ENCODE data around the gene PMPCA.
A peak's percentile ranks its signal among the peaks of the same experiment; 100 is the strongest.

The PMPCA gene

DNA sequence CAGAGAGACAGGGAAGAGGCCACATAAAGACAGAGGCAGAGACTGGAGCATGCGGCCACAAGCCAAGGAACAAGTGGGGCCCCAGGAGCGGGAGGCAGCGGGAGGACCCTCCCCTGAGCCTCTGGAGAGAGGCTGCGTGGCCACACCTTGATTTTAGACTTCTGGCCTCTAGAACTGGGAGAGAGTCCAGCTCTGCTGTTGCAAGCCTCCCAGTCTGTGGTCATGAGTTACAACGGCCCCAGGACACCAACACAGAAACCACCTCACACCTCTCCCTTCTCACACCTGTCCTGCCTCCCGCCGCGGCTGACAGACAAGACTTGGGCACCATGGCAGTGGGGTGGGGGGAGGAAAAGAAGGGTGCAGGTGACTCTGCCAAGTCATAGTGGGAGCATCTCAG is 27.0 kb downstream of the PMPCA start:
- DNase-seq: no peak

DNA sequence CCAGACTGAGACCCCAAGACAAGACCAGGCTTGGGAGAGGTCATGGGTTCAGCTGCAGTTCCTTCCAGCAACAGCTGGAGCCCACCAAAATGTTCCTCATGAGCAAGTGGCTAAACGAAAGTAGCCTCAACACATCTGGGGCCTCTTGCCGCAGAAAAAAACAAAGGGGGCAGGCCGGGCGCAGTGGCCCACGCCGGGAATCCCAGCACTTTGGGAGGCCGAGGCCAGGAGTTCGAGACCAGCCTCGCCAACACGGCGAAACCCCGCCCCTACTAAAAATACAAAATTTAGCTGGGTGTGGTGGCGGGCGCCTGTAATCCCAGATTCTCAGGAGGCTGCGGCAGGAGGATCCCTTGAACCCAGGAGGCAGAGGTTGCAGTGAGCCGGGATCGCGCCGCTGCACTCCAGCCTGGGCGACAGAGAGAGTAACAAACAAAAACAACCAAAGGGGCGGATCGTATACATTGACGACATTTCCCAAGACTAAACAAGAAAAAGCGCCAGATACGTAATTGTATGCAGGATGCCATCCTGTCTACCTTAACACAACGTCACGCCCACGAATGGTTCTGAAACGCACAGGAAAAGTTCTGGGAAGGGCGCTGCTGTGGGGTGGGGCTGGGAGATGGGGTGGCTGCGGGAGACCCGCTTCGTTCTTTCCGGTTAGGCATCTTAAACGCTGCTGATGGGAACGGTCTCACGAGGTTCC is 27.5 kb downstream of the PMPCA start:
- no peak for DNase-seq

DNA sequence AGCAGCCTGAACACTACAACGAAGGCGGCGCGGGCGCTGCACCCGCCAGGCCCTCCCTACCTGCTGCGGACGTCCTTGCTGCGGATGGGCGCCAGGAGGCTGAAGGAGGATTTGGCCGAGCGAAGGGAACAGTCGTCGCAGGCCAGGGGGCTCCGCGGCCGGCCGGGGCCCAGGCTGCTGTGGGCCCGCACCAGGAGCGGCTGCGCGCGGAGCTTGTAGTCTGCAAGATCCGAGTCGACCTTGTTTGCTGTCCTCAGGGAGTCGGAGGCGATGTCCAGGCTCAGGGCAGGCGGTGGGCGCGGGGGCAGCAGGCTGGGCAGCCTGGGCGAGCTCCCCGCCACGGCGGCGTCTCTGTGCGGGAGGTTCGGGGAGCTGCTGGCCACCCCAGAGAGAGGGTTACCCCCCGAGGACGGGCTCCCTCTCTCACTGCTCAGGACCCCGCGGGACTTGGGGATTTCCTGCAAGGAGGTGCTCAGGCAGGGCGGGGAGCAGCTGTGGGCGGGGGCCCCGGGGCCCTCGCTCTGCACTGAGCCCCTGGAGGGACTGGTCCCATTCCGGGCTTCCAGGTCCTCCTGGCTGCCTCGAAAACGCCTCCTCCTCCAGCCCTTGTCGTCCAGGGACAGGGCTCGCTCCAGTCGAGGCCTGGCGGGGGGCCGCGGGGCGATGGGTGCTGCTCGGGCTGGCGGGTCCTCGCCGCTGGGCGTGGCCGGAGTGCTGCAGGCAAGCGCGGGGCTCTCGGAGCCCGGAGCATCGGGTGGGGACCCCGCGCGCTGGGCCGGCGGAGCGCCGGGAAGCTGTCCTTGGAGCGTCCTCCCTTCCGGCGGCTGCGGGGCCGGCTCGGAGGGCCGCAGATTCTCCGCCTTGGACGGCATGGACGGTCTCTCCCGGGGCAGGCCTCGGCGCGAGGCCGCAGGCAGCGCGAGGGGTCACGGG is 28.4 kb downstream of the PMPCA start:
- peak; percentile 13 for DNase-seq

DNA sequence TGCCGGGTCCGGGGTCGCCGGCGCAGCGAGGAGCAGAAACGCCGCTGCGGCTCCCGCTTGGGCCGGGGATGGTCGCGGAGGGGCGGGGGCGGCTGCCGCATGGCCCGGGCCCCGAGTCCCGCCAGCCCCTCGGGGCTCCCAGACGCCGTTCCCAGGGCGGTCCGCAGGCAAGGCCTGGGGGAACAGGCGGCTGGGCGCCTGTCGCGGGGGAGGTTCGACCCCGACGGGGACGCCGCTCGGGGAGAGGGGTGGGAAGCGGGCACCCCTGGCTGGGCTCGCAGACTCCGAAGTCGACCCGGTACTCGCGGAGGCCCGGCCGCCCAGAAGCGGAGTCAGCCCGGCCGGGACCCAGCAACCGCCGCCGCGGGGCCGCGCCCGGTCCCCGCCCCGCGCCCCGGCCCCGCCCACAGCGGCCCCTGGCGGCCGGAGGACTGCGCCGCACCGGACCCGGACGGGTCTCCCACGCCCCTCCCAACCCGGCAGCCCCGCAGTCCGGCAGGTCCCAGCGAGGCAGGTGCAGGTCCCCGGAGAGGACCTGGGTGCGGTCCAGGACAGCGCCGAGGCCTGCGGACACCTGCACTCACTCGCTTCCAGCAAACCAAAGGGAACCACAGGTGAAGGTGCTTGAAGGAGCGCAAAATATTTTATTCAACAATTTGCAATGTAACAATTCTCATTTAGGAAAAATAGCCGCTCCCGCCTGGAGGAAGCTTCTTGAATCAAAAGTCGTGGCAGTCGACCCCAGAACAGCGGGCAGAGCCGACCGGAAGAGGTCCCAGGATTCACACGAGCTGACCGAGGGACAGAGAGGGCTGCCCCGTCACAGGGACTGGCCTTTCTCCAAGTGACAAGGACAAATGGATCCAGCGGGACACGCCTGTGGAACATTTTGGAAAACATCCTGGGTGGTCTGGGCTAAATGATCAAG is 29.3 kb downstream of the PMPCA start, which contains the start of gene INPP5E:
INPP5E (minus strand) TSS at position 365 of the 928 bp plus-strand sequence. CDS start 426 bp downstream, outside the sequence.
- DNase-seq: peak; percentile 71

DNA sequence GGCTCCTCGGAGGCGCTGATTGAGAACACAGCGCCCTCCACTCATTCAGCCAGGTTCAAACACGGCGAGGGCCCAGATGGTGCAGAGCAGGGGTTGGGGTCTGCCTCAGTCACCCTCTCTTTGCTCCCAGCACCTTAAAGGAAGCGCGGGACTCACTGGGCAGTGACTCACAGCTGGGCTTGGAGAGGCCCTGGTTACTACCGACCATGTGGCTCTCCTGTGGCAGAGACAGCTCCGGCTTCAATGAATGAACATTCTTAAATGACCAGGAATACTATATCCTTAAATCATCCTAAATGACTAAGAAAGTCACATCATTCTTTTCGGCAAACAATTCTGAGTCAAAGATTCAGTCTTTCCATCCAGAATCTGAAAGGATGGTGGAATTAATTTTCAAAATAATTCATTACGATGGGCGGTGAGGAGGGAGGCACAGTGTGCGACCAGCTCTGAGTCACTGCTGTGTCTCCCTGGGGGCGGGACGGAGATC is 30.8 kb downstream of the PMPCA start:
- no peak for DNase-seq

DNA sequence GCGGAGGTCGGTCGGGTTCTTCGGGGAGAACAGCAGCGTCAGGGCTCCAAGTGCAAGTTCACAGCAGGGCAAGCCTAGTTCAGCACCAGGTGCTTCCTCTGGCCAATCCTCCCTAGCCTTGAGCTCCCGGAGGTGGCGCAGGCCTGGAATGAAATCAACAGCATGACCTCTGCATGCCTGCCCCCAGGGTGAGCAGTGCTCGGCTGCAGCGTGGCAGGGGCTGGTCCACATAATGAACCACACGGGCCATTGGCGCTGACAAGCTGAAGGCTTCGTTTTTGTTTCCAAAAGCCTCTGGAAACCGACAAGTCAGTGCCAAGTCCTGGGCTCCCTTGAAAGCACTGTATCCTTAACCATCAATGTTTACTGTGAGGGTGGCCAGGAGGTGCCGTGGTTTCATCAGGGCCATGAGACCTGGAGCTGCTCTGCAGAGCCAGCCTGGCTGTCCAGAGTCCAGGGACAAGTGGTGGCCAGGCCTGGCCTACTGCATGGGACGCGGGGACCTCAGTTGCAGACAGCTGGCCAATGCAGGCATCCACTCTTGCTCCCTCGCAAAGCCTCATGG is 31.3 kb downstream of the PMPCA start:
- DNase-seq: no peak

DNA sequence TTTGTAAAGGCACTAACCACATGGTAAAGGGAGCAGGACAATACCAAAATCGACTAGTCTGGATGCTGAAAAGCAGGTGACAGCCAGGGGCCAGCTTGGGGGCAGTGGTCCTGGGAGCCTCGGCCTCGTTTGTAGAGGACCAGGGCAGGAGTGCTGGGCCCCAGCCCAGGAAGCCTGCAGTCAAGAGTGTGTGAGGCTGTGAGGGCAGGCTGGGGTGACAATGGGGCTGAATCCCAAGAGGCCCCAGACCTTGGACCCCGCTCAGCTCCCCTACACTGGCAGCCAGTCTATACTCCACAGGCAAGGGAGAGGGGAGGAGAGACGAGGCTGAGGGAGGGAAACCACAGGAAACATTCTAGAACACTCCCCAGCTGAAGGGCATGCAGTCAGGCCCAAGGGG is 31.8 kb downstream of the PMPCA start:
- DNase-seq: no peak

DNA sequence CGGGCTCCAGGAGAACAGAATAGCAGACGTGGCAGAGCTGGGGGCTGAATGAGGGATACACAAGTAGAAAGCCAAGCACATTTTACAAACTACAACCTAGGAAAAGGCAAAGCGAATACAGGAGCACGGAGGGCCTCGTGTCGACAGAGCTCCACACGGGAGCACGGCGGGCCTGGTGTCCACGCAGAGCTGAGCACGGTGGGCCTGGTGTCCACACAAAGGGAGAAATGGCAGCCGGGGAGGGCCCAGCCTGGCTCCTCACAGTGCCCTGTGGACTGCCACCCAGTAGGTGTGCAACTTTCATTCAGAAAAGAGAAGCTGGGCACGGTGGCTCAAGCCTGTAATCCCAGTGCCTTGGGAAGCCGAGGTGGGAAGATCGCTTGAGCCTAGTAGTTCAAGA is 32.6 kb downstream of the PMPCA start:
- no peak for DNase-seq

DNA sequence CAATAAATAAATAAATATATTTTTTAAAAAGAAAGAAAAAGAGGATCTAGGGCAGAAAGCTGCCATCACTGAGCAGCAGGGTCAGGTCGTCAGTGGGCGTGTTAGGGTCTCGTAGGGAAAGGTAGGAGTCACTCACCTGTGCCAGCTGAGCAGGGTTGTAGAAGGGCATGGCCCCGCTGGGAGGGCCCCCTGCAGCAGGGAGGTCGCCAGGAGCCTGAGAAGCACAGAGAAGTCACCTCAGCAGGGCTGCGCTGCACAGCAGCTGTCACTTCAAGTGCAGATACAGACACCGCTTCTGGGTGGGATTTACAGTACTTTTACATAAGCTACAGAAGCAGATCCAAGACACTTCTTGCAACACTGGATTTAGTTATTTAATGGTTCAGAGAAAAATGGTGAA is 33.2 kb downstream of the PMPCA start:
- DNase-seq: no peak

DNA sequence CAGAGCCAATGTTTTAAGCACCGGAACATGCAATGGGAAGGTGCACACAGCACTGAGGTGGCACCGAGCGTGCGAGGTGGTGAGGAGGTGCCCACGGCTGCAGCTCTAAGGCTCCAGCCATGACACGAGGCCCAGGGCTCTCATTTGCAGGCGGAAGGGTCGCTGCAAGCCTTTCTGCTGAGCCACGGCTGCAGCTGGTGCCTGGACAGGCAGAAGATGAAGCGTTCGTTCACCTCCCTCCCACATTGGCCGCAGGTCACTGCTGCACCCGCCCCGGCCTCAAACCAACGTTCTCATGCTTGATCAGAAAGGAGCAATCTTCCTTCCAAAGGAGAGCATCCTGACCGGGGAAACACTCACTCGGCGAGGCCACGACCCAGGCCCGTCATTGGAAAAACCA is 33.6 kb downstream of the PMPCA start:
- DNase-seq: no peak

DNA sequence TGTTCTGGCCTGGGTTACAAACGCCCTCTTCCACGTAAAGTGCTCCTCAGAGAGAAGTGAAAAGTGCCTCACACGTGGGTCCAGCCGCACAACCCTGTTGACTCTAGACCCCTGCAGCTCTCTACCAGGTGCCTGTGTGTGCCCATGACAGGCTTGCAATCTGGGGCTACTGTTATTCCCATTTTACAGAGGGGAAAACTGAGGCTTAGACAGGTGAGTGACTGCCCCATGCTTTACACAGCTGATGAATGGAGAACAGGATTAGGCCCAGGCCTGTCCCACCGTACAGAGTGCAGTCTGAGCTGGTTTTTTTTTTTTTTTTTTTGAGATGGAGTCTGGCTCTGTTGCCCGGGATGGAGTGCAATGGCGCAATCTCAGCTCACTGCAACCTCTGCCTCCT is 35.3 kb downstream of the PMPCA start:
- no peak for DNase-seq

DNA sequence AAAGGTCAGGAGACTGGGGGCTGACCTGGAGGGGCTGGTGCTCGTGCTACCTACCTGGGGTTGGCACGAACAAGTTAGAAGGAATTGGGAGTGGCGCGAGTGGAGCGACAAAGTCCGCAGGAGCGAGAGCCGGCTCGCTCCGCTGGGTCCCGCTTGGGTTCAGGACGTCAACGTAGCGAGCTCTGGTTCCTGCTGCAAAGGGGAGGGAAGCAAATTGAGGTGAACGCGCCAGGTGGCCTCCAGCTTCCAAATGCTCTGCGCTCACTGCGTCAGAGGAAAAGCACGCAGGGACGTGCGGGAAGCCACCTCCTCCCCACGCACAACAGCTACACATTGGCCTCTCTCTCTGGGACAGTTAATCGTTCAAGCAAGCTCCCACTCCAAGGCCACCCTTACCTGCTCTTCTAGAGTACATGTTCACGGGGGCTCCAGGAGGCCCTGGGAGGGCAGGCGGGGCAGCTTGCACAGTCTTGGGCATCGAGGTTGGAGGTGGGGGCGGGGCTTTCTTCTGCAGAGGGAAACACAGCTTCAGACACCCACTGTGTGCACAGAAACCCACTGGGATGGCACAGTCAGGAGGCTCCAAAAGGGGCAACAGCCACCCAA is 36.8 kb downstream of the PMPCA start:
- DNase-seq: no peak

DNA sequence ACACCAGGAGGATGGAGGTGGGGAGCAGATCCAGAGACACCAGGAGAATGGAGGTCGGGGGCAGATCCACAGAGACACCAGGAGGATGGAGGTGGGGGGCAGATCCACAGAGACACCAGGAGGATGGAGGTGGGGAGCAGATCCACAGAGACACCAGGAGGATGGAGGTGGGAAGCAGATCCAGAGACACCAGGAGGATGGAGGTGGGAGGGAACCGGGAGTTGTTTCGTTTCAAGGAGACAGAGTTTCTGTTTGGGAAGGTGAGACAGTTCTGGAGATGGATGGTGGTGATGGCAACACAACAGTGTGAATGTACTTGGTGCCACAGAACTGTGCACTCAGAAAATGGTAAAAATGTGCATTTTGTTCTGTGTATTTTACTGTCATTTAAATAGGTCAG is 38.2 kb downstream of the PMPCA start:
- no peak for DNase-seq

DNA sequence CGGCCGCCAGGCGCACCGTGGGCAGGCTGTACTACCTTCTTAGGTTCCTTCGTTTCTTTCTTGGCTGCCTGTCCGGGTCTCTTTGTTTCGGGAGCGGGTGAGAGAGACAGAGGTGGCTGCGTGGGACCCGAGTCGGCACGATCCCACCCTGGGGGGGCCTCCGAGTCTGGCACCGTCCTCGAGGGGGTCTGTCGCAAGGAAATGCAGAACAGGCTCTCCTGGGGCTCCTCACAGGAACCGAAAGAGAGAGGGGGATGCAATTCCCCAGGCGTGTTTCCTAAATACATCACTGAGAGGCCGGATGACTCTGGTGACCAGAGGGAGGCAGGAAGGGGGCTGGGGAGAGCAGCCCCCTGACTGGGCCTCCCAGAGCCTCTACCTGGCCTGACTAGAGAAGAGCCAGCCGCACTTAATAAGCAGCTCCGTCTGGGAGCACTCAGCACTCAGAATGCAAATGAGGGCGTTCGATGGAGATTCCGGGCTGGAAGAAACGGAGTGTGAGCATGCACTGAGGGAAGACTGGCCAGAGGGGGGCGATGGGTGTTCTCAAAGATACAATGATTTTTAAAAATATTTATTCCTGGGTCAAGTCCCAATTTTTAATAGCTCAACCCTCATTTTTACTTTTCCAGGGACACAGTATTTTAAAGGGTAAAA is 40.9 kb downstream of the PMPCA start:
- DNase-seq: no peak

DNA sequence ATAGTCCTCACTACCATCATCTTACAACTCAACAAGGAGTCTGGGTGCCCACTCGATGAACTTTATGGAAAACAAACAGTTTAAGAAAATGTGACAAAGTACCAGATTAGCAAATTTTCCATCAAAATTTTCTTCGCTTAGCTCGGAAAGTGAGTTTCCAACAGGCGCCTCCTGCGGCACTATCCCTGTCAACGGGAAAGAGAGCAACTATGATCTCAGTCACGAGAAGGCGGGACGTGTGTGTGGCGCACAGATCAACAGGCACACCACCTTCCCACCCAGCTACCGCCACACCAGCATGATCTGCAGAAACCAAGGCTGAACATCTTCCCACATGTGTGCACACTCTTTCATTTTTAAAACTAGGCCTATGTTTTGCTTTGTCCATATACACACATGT is 42.9 kb downstream of the PMPCA start:
- no peak for DNase-seq

DNA sequence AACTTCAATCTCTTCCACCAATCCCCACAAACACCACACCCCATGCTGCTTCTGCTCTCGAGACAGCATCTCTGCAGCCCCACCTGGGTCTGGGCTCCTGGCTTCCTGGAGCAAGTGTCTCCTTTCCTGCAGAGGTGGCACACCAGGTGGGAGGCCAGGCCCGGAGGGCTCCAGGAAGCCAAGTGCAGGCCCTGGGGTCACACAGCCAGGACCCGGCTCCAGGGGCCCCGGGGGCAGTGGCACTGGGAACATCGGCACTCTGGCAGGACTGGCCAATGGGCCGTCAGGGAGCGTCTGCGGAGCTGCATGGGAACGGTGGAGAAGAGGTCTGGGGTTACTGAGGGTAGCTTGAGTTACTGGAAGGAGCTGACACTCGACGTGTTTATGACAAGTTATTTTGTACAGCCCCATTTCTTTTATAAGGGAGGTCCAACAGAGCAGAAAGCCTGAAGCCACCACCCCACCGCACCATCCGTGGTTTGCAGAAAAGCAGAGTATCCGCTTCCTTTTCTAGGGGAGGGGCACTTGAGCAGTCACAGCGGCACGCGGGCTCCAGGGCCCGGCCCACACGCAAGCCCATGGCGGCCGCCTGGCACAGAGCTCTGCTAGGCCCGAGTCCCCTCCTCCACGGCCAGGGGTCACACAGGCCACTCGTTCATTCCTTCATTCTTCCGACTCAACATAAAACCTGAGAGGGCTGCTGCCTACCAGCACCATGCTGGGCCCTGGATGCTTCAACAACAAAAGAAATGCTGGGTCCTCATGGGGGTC is 43.8 kb downstream of the PMPCA start:
- DNase-seq: no peak

DNA sequence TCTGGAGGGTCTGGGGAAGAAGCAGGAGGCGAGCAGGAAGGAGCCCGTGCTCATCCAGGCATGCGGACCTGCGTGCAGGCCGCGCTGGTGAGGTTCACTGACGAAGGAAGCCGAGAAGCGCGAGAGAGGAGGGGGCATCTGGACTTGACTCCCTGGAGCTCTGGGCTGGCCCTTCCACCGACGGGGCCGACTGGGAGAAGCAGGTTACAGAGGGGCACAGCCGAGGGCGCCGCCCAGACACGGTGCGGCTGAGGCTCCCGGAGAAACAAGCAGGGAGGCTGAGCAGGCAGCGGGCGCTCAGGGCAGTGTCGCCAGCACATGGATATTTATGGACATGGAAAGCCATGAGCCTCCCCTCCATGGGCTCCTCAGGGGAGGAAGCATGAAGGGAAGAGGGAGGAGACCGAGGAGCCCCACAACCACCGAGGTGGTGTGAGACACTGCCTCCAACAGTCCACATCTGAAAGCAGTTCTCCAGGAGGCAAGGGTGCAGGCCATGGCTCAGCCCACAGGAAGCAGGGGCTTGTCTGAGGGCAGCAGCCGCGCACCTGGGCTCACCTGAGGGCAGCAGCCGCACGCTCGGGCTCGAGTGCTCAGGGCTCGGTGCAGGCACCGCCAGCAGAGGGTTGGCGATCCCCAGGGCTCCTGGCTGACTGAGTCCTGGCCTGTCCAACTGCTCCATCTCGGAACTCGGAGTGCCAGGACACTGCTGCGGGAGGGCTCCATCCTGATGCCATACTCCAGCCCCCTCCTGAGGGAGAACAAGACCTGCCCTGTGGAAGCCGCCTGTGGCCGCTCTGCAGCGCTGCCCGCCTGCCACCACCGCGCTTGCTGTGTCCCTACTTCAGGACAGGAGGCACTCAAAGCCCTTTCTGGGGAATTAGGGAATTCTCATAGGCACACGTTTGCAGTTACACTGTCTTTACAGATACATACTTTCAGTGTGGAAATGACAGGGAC is 44.9 kb downstream of the PMPCA start:
- DNase-seq: no peak

DNA sequence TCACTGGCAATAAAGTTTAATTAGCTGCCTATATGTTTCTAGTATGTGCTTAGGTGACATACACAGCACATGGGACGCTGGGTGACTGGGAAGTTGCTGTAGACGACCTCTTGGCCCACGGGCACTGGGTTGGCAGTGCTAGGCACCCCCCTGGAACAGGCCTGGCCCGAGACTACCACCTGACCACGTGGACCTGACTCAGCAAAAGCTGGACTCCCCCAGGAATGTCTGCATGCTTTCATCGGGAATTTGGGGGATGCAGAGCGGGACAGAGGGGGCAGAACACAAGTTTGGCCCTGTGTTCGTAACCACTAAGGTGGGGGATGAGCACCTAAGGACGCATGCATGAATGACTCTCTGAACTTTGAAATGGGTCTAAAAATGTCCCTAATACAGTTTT is 45.8 kb downstream of the PMPCA start:
- DNase-seq: no peak

DNA sequence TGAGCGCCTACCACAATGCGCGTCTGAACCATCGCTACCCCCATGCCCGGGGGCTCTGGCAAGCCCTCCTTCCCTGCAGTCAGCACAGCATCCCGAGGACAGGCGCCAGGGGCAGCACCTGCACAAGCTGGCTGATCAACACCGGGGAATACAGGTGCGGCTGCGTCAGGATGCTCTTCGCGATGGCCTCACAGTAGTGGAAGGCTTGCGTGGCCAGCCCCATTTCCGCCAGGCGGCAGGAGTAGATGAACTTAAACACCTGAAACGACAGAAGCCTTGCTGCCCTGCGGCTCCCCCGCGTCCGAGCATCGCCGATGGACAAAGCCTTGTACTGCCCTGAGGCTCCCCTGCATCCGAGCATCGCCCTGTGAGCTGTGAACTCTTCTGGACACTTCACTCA is 46.9 kb downstream of the PMPCA start:
- DNase-seq: no peak

All from fibroblast of skin of abdomen (primary cell).